ENCODE data around the gene GLS2.
"Not testable (repeated sequence)": the region's sequence is repeated elsewhere in the genome, so short reads cannot be mapped to it uniquely, and the experiment has no call there.

Gene GLS2

GRCh38 chr12:56488041-56488955 lies at the start of gene GLS2:
GLS2 (minus strand) TSS chr12:56488161; CDS start chr12:56488118, 43 bp downstream.
- DNase-seq (ENCODE audit: low spot score) = peak; percentile 82

- no peak for DNase-seq (ENCODE audit: low spot score)
Observed at GRCh38 chr12:56537546-56537945, 49.6 kb upstream of the GLS2 start.

- no peak for DNase-seq (ENCODE audit: low spot score)
Observed at GRCh38 chr12:56530390-56531055, 42.6 kb upstream of the GLS2 start.

- DNase-seq (ENCODE audit: low spot score) = no peak
Observed at GRCh38 chr12:56529656-56530055, 41.7 kb upstream of the GLS2 start.

GRCh38 chr12:56528846-56529245 lies 40.9 kb upstream of the GLS2 start:
- no peak for DNase-seq (ENCODE audit: low spot score)

GRCh38 chr12:56522411-56523193 lies 34.6 kb upstream of the GLS2 start:
- DNase-seq (ENCODE audit: low spot score) = no peak

GRCh38 chr12:56521590-56522371 lies 33.8 kb upstream of the GLS2 start, which contains the start of gene RBMS2:
RBMS2 (plus strand) TSS chr12:56521820; CDS start chr12:56522024, 204 bp downstream.
- no peak for DNase-seq (ENCODE audit: low spot score)

- no peak for DNase-seq (ENCODE audit: low spot score)
Observed at GRCh38 chr12:56521209-56521589, 33.2 kb upstream of the GLS2 start.

GRCh38 chr12:56520506-56520905 lies 32.5 kb upstream of the GLS2 start:
- DNase-seq (ENCODE audit: low spot score) = no peak

- DNase-seq (ENCODE audit: low spot score) = no peak
Observed at GRCh38 chr12:56520048-56520447, 32.1 kb upstream of the GLS2 start.

GRCh38 chr12:56518570-56518969 lies 30.6 kb upstream of the GLS2 start:
- DNase-seq (ENCODE audit: low spot score) = no peak

GRCh38 chr12:56517854-56518253 lies 29.9 kb upstream of the GLS2 start:
- DNase-seq (ENCODE audit: low spot score) = no peak

GRCh38 chr12:56514014-56514318 lies 26.0 kb upstream of the GLS2 start:
- not testable (repeated sequence) for DNase-seq (ENCODE audit: low spot score)

GRCh38 chr12:56510786-56511185 lies 22.8 kb upstream of the GLS2 start:
- no peak for DNase-seq (ENCODE audit: low spot score)

- not testable (repeated sequence) for DNase-seq (ENCODE audit: low spot score)
Observed at GRCh38 chr12:56499879-56500278, 11.9 kb upstream of the GLS2 start.

- DNase-seq (ENCODE audit: low spot score) = not testable (repeated sequence)
Observed at GRCh38 chr12:56499452-56499851, 11.5 kb upstream of the GLS2 start.

GRCh38 chr12:56498126-56498902 lies 10.4 kb upstream of the GLS2 start:
- not testable (repeated sequence) for DNase-seq (ENCODE audit: low spot score)

GRCh38 chr12:56496704-56497103 lies 8.7 kb upstream of the GLS2 start:
- not testable (repeated sequence) for DNase-seq (ENCODE audit: low spot score)

- DNase-seq (ENCODE audit: low spot score) = not testable (repeated sequence)
Observed at GRCh38 chr12:56494481-56494880, 6.5 kb upstream of the GLS2 start.

GRCh38 chr12:56494106-56494415 lies 6.1 kb upstream of the GLS2 start:
- not testable (repeated sequence) for DNase-seq (ENCODE audit: low spot score)
